NCI-H2107 treated with DMSO at 0.1 percent for 48 hours (cell line): ENCODE measurements around the gene COPG2.

Experiments used
- DNase-seq: peaks from one replicate; lab custom pipeline; 2025; ENCODE audit not compliant: unreplicated experiment; lab: John Stamatoyannopoulos, UW

Gene COPG2

DNA sequence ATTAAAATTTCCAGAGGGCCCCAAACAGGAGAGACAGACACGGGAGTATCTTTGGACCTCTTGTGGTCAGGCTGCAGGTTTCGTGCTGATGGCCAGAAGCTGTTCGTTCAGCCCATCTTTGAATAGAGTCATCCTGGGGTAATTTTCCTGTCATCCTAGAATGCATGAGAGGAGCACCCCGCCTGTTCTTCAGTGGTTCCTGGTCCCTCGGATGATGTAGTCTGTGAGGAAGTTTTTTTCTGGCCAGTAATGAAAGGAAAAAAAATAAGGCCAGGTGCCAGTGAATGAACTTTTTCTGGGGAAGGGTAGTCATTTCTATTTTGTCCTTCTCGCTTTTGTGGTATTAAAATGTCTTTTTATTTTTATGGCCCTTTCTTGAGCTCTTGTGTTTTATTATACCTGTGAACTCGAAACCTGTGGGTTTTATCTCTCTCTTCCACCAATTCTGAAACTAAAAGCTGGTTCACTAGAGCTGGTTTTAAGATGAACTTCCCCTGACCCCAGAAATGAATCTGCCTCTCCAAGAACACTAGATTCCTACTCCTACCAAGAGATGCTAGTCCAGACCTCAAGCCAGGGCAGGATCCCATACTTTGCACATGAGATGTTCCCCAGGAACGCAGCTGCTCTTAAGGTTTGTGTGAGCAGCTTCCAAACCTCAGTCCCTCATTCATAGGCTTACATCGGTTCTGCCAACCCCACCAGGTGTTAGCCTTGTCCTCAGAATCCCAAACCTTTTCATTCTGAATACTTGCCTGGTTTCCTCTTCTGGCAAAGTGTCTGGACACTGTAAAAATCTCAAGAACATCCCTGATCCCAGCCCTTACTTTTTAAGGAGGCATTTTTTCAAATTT, 192.0 kb downstream of the COPG2 start:
- peak; percentile 21 for DNase-seq

DNA sequence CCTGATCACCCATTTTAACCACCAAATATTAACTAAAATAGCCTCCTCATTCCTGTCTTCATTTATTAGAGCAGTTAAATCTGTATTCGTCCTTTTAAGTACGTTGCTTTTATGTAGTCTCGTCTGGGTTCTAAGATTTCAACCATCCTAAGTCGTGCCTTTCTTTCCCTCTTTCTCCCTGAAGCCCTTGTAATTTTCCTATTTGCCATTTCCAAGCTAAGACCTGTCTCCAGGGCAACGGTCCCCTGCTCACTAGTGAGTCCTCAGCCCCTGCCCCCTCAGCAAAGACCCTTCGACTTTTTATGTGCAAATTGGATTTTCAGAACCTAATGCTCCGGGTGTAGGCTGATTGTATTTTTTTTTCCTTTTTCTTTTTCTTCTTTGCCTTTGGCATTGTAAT, 192.8 kb downstream of the COPG2 start:
- DNase-seq: peak; percentile 16

DNA sequence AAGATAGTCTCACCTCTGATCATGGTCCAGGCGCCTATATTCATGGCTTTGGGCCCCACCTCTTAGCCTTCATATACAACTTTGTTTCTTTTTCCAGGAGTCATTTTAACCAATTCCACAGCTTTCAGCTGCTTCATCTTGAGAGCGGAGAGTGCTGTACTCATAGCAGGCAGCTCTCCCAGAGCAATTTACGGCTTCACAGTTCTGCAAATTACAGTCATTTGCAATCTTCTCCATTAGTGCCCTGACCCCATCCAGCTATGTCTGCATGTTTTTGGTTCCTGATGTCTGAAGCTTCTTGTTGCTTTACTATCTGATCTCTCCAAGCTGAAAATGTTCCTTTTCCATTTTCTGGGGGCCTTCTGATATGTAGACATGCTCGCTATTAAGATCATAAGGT, 194.7 kb downstream of the COPG2 start:
- DNase-seq: peak; percentile 24

DNA sequence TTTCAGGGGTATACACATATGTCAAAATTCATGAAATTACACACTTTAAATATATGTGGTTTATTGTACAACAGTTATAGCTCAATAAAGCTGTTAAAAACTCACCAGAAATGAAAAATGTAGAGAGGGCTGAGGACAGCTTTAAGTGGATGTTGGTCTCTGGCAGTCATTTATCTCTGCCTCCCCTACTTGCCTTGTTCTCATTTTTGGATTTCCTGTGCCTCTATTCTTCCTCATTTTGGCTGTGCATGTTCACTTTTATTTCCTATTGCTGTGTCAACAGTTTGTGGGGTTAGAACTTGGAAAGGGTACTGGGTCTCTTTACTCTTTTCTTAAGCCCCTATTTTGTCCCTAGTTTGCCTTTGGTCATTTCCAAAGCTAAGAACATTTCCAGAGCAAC, 195.3 kb downstream of the COPG2 start:
- no peak for DNase-seq

DNA sequence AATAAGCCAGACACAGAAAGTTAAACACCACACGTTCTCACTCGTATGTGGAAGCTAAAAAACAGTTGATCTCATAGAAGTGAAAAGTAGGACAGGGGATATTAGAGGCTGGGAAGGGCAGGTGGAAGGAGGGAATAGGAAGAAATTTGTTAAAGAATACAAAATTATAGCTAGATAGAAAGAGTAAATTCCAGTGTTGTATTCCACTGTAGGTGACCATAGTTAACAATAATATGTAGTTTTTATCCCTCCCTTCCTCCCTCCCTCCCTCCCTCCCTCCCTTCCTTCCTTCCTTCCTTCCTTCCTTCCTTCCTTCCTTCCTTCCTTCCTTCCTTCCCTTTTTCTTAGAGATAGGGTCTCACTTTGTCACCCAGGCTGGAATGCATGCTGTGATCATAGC, 196.6 kb downstream of the COPG2 start:
- DNase-seq: no peak

DNA sequence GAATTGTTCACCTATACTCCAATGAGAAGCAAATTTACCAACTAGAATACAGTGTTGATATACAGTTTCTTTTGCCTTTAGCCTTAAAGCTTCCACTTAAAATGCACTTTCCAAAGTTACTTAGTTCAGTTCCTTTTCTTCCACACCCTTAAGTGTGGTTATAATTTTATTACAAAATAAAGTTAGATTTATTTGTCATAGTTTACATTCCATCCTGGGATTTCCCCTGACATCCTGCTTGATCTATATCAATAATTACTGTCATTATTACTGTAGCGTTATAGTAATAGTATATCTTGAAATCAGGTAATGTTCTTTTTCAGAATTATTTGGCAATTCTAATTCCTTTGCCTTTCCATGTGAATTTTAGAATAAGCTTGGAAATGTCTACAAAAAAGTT, 199.9 kb downstream of the COPG2 start:
- DNase-seq: no peak

DNA sequence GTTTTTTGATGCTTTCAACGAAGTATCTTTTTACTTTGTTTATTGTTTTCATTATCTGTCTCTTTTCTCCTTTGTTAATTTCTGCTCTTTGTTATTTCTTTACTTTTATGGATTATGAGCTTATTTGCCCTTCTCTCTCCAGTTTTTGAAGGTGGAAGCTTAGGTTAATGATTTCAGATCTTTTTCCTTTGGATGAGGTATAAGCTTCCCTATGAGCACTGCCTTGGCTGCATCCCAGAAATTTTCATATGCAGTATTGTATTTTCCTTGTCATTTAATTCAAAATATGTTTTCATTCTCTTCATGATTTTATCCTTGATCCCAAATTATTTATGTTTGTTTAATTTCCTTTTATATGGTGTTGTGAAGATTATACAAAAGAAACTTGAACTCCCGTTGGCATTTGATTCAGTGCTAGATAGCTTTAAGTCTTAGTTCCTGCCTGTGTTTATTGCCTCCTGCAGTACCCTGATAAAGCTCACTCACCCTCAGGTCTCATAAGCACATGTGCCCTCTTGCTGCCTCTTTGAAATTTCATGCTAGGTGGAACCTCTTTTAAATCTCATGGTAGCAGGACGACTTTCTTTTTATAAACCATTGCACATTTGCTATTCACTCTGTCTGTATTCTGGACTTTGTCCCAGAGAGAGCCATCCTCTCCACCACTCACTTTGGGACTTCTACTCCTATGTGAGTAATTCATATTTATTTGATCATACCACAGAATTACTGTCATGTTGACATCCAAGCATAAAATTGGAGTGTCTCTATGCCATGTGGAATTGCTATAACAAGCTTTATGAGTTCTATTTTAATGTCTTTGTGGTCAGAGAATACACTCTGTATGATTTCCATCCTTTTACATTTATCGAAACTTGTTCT, 204.8 kb downstream of the COPG2 start:
- no peak for DNase-seq

DNA sequence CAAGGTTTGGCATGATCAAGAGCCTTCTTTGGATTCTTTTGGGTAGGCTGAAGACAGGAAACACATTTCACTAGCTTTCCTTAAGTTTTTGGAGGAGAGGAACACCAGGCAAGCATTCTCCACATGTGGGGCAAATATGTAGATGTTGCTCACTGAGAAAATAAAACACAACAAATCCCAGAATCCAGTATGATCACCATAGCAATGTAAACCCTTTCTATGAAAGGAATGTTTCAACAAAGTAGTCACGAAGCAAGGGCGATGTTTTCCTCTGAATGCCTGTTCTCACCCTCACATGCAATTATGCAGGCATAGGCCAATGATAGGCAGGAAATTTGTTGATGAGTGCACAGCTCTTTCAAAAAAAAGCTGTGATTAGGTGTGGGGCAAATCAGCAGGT, 207.3 kb downstream of the COPG2 start:
- no peak for DNase-seq

DNA sequence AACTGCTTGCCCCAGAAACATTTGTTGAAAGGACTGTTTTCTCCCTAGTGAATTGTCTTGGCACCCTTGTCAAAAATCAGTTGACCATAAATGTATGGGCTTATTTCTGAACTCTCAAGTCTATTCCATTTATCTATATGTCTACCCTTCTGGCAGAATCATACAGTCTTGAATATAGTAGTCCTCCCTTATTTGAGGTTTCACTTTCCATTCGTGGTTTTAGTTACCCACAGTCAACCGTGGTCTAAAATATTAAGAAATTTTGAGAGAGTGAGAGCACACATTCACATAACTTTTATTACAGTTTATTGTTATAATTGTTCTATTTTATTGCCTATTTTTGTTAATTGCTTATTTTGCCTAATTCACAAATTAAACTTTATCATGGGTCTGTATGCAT, 210.3 kb downstream of the COPG2 start:
- DNase-seq: no peak
